Measurements from ENCODE around the gene CCDC87. TPM values are rescaled to one million over a fixed set of nuclear protein-coding genes. Genes with fewer than 3 reads are reported as not detected.
"Not testable (repeated sequence)": the region's sequence is repeated elsewhere in the genome, so short reads cannot be mapped to it uniquely, and the experiment has no call there.

The CCDC87 gene
- total and polyA plus RNA-seq, 3 donors from 2014 or later: 14.4 to 37.2 (median 26.3) TPM

DNA sequence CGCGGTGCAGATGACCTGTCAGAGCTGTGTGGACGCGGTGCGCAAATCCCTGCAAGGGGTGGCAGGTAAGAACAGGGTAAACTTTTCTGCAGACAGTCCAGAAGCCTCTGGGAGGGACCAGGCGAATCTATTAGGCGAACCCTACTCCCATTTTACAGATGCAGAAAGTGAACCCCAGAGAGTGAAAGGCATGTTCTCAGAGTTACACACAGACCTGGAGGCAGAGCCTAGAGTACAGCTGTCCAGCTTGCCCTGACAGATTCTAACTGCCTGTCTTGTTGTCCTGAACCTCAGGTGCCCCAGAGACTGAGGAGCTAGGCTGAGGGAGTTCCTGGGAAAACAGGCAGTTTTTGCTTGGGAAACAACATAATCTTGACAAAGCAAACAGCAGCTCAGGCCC lies 787 bp upstream of the CCDC87 start:
- 42 to 46% methylated on average over 7 of the region's 7 CpGs for WGBS, 2 donors
- intact Hi-C loops (cut with DNase I; ENCODE audit: low total_unique reads): no loop called here

DNA sequence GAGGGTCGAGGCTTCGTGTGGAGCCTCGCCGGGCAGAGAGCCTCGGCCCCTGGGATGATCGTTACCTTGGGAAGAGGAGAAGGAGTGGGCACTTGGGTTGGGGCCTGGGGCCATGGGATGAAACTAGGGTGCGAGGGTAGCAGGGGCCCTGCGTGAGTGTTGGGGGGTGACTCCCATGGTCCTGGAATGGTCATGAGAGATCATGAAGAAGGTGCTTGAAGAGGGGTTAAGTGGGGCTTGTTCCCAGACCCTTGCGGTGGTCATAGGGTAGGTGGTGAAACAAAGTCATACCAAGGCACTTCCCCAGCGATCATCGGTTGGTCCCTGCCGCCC lies 406 bp upstream of the CCDC87 start:
- H3K27ac ChIP-seq: peak overlapping the region; percentile 71 to 84
- WGBS, 2 donors: 3 to 7% methylated on average over 11 to 12 of the region's 12 CpGs
- H3K36me3 ChIP-seq (ENCODE audit: low read depth, missing control alignments): no peaks in the 10 kb centered on the region
- TF ChIP-seq, protein P1, sequence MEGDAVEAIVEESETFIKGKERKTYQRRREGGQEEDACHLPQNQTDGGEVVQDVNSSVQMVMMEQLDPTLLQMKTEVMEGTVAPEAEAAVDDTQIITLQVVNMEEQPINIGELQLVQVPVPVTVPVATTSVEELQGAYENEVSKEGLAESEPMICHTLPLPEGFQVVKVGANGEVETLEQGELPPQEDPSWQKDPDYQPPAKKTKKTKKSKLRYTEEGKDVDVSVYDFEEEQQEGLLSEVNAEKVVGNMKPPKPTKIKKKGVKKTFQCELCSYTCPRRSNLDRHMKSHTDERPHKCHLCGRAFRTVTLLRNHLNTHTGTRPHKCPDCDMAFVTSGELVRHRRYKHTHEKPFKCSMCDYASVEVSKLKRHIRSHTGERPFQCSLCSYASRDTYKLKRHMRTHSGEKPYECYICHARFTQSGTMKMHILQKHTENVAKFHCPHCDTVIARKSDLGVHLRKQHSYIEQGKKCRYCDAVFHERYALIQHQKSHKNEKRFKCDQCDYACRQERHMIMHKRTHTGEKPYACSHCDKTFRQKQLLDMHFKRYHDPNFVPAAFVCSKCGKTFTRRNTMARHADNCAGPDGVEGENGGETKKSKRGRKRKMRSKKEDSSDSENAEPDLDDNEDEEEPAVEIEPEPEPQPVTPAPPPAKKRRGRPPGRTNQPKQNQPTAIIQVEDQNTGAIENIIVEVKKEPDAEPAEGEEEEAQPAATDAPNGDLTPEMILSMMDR (IDR thresholded peaks at IDR 0.05): no peak
- no peak for TF ChIP-seq POLR2A (IDR thresholded peaks at IDR 0.05)
- H3K4me1 ChIP-seq: peaks cover 24% of the 10 kb centered on the region
- peak overlapping the region; percentile 58 to 71 for H3K4me3 ChIP-seq
- no peaks in the 10 kb centered on the region for H3K9me3 ChIP-seq
- intact Hi-C loops (cut with DNase I; ENCODE audit: low total_unique reads): no loop called here
- no peak for DNase-seq
- H3K27me3 ChIP-seq: no peaks in the 10 kb centered on the region

More for the DNA sequence above, 787 bp upstream of the CCDC87 start:
- TF ChIP-seq, protein P1 (IDR thresholded peaks at IDR 0.05): no peak
- TF ChIP-seq POLR2A (IDR thresholded peaks at IDR 0.05): no peak
- no peak for DNase-seq
- no peaks in the 10 kb centered on the region for H3K9me3 ChIP-seq
- peaks cover 24% of the 10 kb centered on the region for H3K4me1 ChIP-seq
- H3K4me3 ChIP-seq: peak overlapping the region; percentile 58 to 71
- H3K27me3 ChIP-seq: no peaks in the 10 kb centered on the region
- H3K36me3 ChIP-seq (ENCODE audit: low read depth, missing control alignments): no peaks in the 10 kb centered on the region
- peak overlapping the region; percentile 71 to 84 for H3K27ac ChIP-seq

DNA sequence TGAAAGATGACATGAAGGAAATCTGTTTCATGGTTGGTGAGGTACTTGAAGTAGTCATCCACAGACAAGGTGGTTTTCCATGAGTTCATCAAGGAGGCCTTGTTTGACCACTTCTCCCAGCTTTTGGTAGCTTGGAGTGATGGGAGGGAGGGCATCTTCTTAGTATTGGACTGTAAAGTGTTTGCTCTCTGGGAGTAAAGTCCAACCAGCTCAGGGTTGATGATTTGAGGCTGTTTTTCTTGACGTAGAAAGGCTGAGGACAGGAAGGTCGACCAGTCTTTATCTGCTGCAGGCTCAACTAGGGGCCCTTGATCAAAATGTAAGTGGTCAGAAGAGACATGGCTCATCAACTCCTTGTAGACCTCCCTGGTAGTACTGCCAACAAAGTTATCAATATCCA lies 1.7 kb downstream of the CCDC87 start:
- DNase-seq: no peak
- intact Hi-C loops (cut with DNase I; ENCODE audit: low total_unique reads): no loop called here
- Histone ChIP-seq H3K27ac (no peak overlapping the region), H3K27me3 (no peaks in the 10 kb centered on the region), H3K36me3 (ENCODE audit: low read depth, missing control alignments) (no peaks in the 10 kb centered on the region), H3K4me1 (peaks cover 24% of the 10 kb centered on the region), H3K4me3 (no peak overlapping the region), H3K9me3 (no peaks in the 10 kb centered on the region)
- TF ChIP-seq, protein P1 (IDR thresholded peaks at IDR 0.05): no peak
- no peak for TF ChIP-seq POLR2A (IDR thresholded peaks at IDR 0.05)
- WGBS, 2 donors: 76 to 92% methylated on average over 2 of the region's 2 CpGs

DNA sequence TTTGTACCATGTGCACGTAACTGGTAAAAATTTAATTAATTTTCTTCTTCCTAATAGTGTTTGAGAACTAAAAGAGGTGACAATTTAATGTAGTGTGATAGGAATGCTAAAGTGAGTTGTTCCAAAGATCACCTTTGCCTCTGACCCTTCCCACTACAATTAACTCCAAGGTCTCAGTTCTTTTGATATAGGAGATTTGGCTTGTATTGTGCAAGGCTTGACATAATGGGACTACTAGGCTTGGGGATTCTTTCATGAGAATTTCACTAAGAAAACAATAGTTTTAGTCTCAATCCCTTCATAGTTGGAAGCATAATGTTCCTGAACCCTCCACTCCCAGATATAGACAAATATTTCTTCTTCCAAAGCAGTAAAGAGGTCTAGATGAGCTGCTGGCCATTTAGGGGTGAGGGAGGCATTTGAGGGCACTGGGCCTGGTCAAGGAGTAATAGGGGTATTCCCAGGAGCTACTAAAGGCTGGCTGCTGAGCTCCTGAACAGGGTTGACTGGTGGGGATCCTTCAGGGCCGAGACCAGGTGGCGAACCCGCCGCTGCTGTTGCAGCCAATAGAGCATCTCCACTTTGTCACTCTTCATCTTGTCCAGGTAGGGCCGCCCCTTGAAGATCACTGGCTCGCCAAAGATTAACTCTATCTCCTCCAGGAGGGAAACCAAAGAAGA lies 2.7 kb downstream of the CCDC87 start:
- 94 to 98% methylated on average over 6 to 7 of the region's 7 CpGs for WGBS, 2 donors
- intact Hi-C loops (cut with DNase I; ENCODE audit: low total_unique reads): no loop called here

DNA sequence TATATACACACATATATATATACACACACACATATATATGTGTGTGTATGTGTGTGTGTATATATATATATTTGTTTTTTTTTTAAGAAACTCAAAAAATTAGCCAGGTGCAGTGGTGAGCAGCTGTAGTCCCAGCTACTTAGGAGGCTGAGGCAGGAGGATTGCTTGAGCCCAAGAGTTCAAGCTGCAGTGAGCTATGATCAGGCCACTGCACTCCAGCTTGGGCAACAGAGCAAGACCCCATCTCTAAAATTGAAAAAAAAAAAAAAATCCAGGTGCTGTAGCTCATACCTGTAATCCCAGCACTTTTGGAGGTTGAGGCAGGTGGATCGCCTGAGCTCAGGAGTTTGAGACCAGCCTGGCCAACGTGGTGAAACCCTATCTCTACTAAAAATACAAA lies 3.5 kb downstream of the CCDC87 start:
- intact Hi-C loops (cut with DNase I; ENCODE audit: low total_unique reads); DNase-seq; H3K4me1 ChIP-seq; H3K36me3 ChIP-seq (ENCODE audit: low read depth, missing control alignments); H3K4me3 ChIP-seq; H3K27ac ChIP-seq; H3K9me3 ChIP-seq; H3K27me3 ChIP-seq: not testable (repeated sequence)
- WGBS, 2 donors: 76 to 92% methylated on average over 2 of the region's 2 CpGs

More for the DNA sequence above, 2.7 kb downstream of the CCDC87 start:
- Histone ChIP-seq H3K27ac (no peak overlapping the region), H3K4me3 (no peak overlapping the region), H3K36me3 (ENCODE audit: low read depth, missing control alignments) (no peaks in the 10 kb centered on the region), H3K27me3 (no peaks in the 10 kb centered on the region), H3K9me3 (no peaks in the 10 kb centered on the region), H3K4me1 (peaks cover 16% of the 10 kb centered on the region)
- no peak for DNase-seq
- TF ChIP-seq, protein P1 (IDR thresholded peaks at IDR 0.05): no peak
- TF ChIP-seq POLR2A (IDR thresholded peaks at IDR 0.05): no peak

Data from testis (tissue), 3 donors.